Measurements from ENCODE around the gene LANCL3.

- TF ChIP-seq CTCF (IDR thresholded peaks at IDR 0.05; ENCODE audit: insufficient read depth, low read depth, low read length) (no peak), EZH2 (IDR thresholded peaks at IDR 0.05; ENCODE audit: insufficient read depth, low read length) (no peak)
These were observed 68.7 kb downstream of the LANCL3 start for GRCh38 chrX:37640142-37640541.
